ENCODE data around the gene GOSR1. TPM values are rescaled to one million over a fixed set of nuclear protein-coding genes. Genes with fewer than 3 reads are reported as not detected.

Gene GOSR1
- total RNA-seq, 1 donor, result 56.3 TPM

DNA sequence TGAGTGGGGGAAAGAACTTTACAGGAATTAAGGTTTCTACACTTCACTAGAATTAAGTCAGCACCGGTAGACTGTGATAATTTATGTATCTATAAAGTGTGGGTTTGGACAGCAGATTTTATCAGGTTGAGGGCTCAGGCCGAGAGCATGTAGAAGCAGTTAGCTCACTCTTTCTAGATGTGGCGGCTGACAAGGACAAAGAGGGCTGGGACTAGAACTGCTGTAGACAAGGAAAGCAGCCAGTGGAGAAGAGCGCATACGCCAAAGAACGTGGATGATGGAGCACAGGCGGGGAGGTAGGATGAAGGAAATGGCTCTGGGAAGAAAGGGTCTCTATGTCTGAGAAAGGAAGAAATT, 504 bp upstream of the GOSR1 start:
- H3K4me1 ChIP-seq (ENCODE audit: insufficient read depth, low read length), result peaks cover 19% of the 10 kb centered on the region
- peak overlapping the region; percentile 99 for H3K4me3 ChIP-seq (ENCODE audit: low read length)
- peaks cover 3% of the 10 kb centered on the region for H3K27me3 ChIP-seq (ENCODE audit: insufficient read depth, low read length)
- H3K9me3 ChIP-seq (ENCODE audit: low read depth, low read length), result no peaks in the 10 kb centered on the region

DNA sequence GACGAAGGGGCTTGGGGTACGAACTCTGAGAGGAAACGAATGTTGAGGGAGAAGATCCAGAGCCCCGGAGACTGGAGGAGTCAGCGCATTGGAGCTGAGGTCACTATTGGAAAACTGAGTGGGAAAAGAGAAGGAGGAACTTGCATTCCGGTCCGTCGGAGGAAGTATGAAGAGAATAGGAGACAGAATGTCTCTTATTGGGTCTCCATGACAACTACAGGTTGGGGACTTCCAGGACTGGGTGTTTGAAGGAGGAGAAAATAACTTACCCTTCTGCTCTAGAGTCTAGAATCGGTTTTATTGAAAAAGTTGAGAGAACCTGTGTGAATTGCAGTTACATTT, 537 bp downstream of the GOSR1 start:
- H3K27me3 ChIP-seq (ENCODE audit: insufficient read depth, low read length), result peaks cover 3% of the 10 kb centered on the region
- H3K9me3 ChIP-seq (ENCODE audit: low read depth, low read length), result no peaks in the 10 kb centered on the region
- H3K4me3 ChIP-seq (ENCODE audit: low read length), result peak overlapping the region; percentile 99
- peaks cover 19% of the 10 kb centered on the region for H3K4me1 ChIP-seq (ENCODE audit: insufficient read depth, low read length)

- Histone ChIP-seq H3K4me3 (ENCODE audit: low read length) (no peak overlapping the region), H3K9me3 (ENCODE audit: low read depth, low read length) (no peaks in the 10 kb centered on the region), H3K4me1 (ENCODE audit: insufficient read depth, low read length) (peaks cover 12% of the 10 kb centered on the region), H3K27me3 (ENCODE audit: insufficient read depth, low read length) (no peaks in the 10 kb centered on the region)
These were observed 5.3 kb downstream of the GOSR1 start for GRCh38 chr17:30482555-30482954.

GRCh38 chr17:30483159-30483558, 6.0 kb downstream of the GOSR1 start:
- no peaks in the 10 kb centered on the region for H3K9me3 ChIP-seq (ENCODE audit: low read depth, low read length)
- H3K27me3 ChIP-seq (ENCODE audit: insufficient read depth, low read length), result no peaks in the 10 kb centered on the region
- H3K4me1 ChIP-seq (ENCODE audit: insufficient read depth, low read length), result peaks cover 6% of the 10 kb centered on the region
- H3K4me3 ChIP-seq (ENCODE audit: low read length), result no peak overlapping the region

GRCh38 chr17:30493780-30494179, 16.6 kb downstream of the GOSR1 start:
- Histone ChIP-seq H3K9me3 (ENCODE audit: low read depth, low read length) (no peaks in the 10 kb centered on the region), H3K27me3 (ENCODE audit: insufficient read depth, low read length) (no peaks in the 10 kb centered on the region), H3K4me3 (ENCODE audit: low read length) (no peak overlapping the region), H3K4me1 (ENCODE audit: insufficient read depth, low read length) (no peaks in the 10 kb centered on the region)

DNA sequence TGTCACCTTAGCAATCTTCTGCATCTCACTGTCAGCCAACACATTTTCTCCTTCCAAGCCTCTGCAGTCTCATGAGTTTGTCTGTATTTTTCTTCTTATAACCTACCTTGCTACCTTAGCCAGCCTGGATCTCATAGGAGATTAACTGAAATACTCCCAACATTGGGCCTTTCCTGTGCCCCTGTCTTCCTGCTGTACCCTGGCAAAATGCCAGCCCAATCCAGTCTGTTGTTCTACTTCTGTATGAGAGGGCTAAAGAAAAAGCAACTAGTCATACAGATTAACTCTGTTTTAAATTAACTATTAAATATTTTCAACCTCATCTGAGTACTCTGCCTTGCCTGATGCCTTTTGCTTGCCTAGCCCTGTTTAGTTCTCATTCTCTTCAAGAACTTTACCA, 18.4 kb downstream of the GOSR1 start:
- no peaks in the 10 kb centered on the region for H3K27me3 ChIP-seq (ENCODE audit: insufficient read depth, low read length)
- H3K9me3 ChIP-seq (ENCODE audit: low read depth, low read length), result no peaks in the 10 kb centered on the region
- no peak overlapping the region for H3K4me3 ChIP-seq (ENCODE audit: low read length)
- no peaks in the 10 kb centered on the region for H3K4me1 ChIP-seq (ENCODE audit: insufficient read depth, low read length)

DNA sequence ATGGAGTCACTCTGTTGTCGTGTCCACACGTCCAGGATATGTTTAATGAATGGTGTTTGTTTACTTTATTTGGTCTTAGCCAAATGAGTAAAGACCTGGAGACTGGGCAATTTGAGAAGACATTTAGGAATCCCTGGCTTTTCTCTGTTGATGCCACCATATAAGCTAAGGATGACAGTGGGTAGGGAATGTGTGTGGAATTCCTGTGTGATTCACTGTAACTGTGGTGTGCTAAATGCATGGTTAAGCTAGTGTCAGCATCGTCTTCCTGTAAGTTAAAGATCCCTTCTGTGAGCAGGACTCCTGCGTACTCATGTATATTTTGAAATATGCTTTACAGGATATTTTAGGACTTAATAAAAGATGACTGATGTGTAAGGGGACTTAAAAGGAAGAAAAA, 26.4 kb downstream of the GOSR1 start:
- H3K9me3 ChIP-seq (ENCODE audit: low read depth, low read length), result no peaks in the 10 kb centered on the region
- H3K27me3 ChIP-seq (ENCODE audit: insufficient read depth, low read length), result no peaks in the 10 kb centered on the region
- H3K4me1 ChIP-seq (ENCODE audit: insufficient read depth, low read length), result no peaks in the 10 kb centered on the region
- H3K4me3 ChIP-seq (ENCODE audit: low read length), result no peak overlapping the region

GRCh38 chr17:30505868-30506417, 28.7 kb downstream of the GOSR1 start:
- no peaks in the 10 kb centered on the region for H3K4me1 ChIP-seq (ENCODE audit: insufficient read depth, low read length)
- no peak overlapping the region for H3K4me3 ChIP-seq (ENCODE audit: low read length)
- no peaks in the 10 kb centered on the region for H3K9me3 ChIP-seq (ENCODE audit: low read depth, low read length)
- no peaks in the 10 kb centered on the region for H3K27me3 ChIP-seq (ENCODE audit: insufficient read depth, low read length)

GRCh38 chr17:30506481-30506880, 29.3 kb downstream of the GOSR1 start:
- Histone ChIP-seq H3K4me3 (ENCODE audit: low read length) (no peak overlapping the region), H3K4me1 (ENCODE audit: insufficient read depth, low read length) (no peaks in the 10 kb centered on the region), H3K27me3 (ENCODE audit: insufficient read depth, low read length) (no peaks in the 10 kb centered on the region), H3K9me3 (ENCODE audit: low read depth, low read length) (no peaks in the 10 kb centered on the region)

DNA sequence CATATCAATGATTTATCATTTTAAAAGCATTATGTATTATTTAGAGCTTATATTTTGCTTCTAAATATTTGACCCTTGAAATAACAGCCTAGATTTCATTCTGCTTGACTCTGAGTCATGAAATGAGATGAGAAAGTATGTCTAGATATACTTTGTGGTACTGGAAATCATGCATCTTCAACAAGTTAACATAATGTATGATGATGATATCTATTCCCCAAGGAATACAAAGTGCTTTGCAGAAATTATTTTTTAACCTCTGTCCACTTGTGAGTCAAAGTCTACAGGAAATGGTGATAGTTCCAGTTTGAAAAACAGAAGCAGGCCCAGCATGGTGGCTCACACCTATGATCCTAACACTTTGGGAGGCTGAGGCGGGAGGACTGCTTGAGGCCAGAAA, 36.1 kb downstream of the GOSR1 start:
- Histone ChIP-seq H3K27me3 (ENCODE audit: insufficient read depth, low read length) (no peaks in the 10 kb centered on the region), H3K9me3 (ENCODE audit: low read depth, low read length) (no peaks in the 10 kb centered on the region), H3K4me1 (ENCODE audit: insufficient read depth, low read length) (peaks cover 5% of the 10 kb centered on the region), H3K4me3 (ENCODE audit: low read length) (no peak overlapping the region)

- Histone ChIP-seq H3K4me3 (ENCODE audit: low read length) (no peak overlapping the region), H3K9me3 (ENCODE audit: low read depth, low read length) (no peaks in the 10 kb centered on the region), H3K4me1 (ENCODE audit: insufficient read depth, low read length) (peaks cover 5% of the 10 kb centered on the region), H3K27me3 (ENCODE audit: insufficient read depth, low read length) (no peaks in the 10 kb centered on the region)
These were observed 37.8 kb downstream of the GOSR1 start for GRCh38 chr17:30514895-30515596.

DNA sequence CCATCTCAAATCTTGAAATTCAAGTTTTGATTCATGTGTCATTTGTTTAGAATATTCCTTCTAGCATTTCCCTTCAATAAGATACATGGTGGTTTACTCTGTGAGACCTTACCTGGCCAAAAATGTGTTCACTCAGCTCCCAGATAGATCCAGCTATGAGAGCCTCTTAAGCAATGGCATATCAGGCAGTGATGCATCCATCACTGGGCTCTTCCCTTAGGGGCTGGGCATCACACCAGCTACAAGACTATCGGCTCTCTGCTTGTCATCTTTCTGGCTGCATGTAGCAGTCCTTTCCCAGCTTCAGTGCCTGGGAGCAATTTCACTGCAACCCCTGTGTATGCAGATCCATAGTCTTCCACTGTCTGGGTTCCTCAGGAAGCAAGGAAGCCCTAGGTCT, 40.6 kb downstream of the GOSR1 start:
- Histone ChIP-seq H3K27me3 (ENCODE audit: insufficient read depth, low read length) (no peaks in the 10 kb centered on the region), H3K4me1 (ENCODE audit: insufficient read depth, low read length) (peaks cover 5% of the 10 kb centered on the region), H3K4me3 (ENCODE audit: low read length) (no peak overlapping the region), H3K9me3 (ENCODE audit: low read depth, low read length) (no peaks in the 10 kb centered on the region)

DNA sequence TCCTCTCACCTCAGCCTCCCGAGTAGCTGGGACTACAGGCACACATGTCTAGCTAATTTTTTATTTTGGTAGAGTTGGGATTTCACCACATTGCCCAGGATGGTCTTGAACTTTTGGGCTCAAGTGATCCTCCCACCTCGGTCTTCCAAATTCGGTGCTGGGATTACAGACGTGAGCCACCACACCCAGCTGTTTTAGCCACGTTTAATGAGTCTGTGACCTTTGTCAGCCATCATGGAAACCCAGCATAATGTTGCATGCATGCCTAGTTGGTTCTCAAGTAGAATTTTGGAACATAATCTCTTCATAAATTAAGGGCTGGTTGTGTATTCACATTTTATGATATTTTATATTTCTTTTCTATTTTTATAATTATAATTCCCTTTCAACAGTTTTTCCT, 42.0 kb downstream of the GOSR1 start:
- H3K4me1 ChIP-seq (ENCODE audit: insufficient read depth, low read length), result peaks cover 5% of the 10 kb centered on the region

GRCh38 chr17:30519707-30520106, 42.5 kb downstream of the GOSR1 start:
- Histone ChIP-seq H3K27me3 (ENCODE audit: insufficient read depth, low read length) (no peaks in the 10 kb centered on the region), H3K4me3 (ENCODE audit: low read length) (no peak overlapping the region), H3K9me3 (ENCODE audit: low read depth, low read length) (no peaks in the 10 kb centered on the region), H3K4me1 (ENCODE audit: insufficient read depth, low read length) (peaks cover 5% of the 10 kb centered on the region)

More for the DNA sequence above, 42.0 kb downstream of the GOSR1 start:
- Histone ChIP-seq H3K9me3 (ENCODE audit: low read depth, low read length) (no peaks in the 10 kb centered on the region), H3K4me3 (ENCODE audit: low read length) (no peak overlapping the region), H3K27me3 (ENCODE audit: insufficient read depth, low read length) (no peaks in the 10 kb centered on the region)

- H3K9me3 ChIP-seq (ENCODE audit: low read depth, low read length), result no peaks in the 10 kb centered on the region
- no peaks in the 10 kb centered on the region for H3K27me3 ChIP-seq (ENCODE audit: insufficient read depth, low read length)
- no peak overlapping the region for H3K4me3 ChIP-seq (ENCODE audit: low read length)
- peaks cover under 1% of the 10 kb centered on the region for H3K4me1 ChIP-seq (ENCODE audit: insufficient read depth, low read length)
These were observed 43.2 kb downstream of the GOSR1 start for GRCh38 chr17:30520436-30520835.

DNA sequence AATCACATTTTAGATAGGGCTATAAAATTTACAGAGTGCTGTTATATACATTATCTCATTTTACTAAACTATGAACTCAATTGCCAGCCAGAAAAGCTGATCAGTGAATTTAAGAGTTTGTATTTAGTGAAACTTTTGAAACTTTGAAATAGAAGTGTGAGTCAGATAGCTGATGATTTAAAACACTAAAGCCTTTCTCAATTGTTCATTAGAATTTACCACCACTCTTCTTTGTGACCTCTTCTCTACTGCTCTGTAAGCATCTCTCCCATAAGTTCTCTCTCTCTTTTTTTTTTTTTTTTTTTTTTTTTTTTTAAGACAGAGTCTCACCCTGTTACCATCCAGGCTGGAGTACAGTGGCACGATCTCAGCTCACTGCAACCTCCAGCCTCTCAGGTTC, 43.7 kb downstream of the GOSR1 start:
- H3K4me1 ChIP-seq (ENCODE audit: insufficient read depth, low read length), result no peaks in the 10 kb centered on the region
- no peak overlapping the region for H3K4me3 ChIP-seq (ENCODE audit: low read length)
- no peaks in the 10 kb centered on the region for H3K27me3 ChIP-seq (ENCODE audit: insufficient read depth, low read length)
- no peaks in the 10 kb centered on the region for H3K9me3 ChIP-seq (ENCODE audit: low read depth, low read length)
